Measurements from ENCODE around the gene GEMIN4. TPM values are rescaled to one million over a fixed set of nuclear protein-coding genes. Genes with fewer than 3 reads are reported as not detected.
A peak's percentile ranks its signal among the peaks of the same experiment; 100 is the strongest.
"Not testable (repeated sequence)": the region's sequence is repeated elsewhere in the genome, so short reads cannot be mapped to it uniquely, and the experiment has no call there.

The GEMIN4 gene
- total and polyA plus RNA-seq, 2 of the 4 experiments (the other 2 are of a cell fraction) = 16.5 to 20.4 TPM

DNA sequence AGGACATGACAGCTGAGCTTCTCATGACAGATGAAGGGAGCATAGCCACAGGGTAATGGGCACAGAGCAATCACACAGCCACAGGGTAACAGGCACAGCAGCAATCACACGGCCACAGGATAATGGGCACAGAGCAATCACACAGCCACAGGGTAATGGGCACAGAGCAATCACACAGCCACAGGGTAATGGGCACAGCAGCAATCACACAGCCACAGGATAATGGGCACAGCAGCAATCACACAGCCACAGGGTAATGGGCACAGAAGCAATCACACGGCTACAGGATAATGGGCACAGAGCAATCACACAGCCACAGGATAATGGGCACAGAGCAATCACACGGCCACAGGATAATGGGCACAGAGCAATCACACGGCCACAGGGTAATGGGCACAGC, 3.5 kb downstream of the GEMIN4 start:
- H3K9me3 ChIP-seq (ENCODE audit: control insufficient read depth, insufficient read depth, low read length); intact Hi-C loops (cut with micrococcal nuclease); H3K18ac ChIP-seq (ENCODE audit: low read depth, low read length); dilution Hi-C loops (cut with HindIII; ENCODE audit: low sequenced_read_pairs, unreplicated experiment); H3K4me2 ChIP-seq (ENCODE audit: low read depth, low read length); H2BK5ac ChIP-seq (ENCODE audit: low read depth, low read length, poor library complexity, severe bottlenecking); H2BK120ac ChIP-seq (ENCODE audit: low read depth, low read length); H4K8ac ChIP-seq (ENCODE audit: low read depth in 2 of 2, low read length in 2 of 2); H3K14ac ChIP-seq (replicated peaks; ENCODE audit: low read depth, low read length); H2BK15ac ChIP-seq (ENCODE audit: low read depth, low read length); DNase-seq; in situ Hi-C loops (cut with MboI; ENCODE audit: low sequenced_read_pairs); H3K4ac ChIP-seq (ENCODE audit: low read depth, low read length); H3K56ac ChIP-seq (ENCODE audit: extremely low read depth, insufficient read depth, low read length); ATAC-seq (ENCODE audit: low read depth); H3K23ac ChIP-seq (ENCODE audit: low read depth, low read length); H2AK5ac ChIP-seq (ENCODE audit: low read depth, low read length); H2BK20ac ChIP-seq (ENCODE audit: low read depth, low read length); H3K27me3 ChIP-seq (ENCODE audit: control insufficient read depth, insufficient read depth, low read length); H2AFZ ChIP-seq (replicated peaks; ENCODE audit: low read length, poor library complexity); CTCF ChIA-PET; H3K4me3 ChIP-seq (ENCODE audit: insufficient read depth, low read depth, low read length); H3K9ac ChIP-seq (ENCODE audit: low read depth, low read length); BruUV-seq (replicated peaks); H3K27ac ChIP-seq (ENCODE audit: insufficient read depth, low read length); H4K91ac ChIP-seq (ENCODE audit: insufficient read depth, low read depth, low read length); POLR2A ChIA-PET (ENCODE audit: unreplicated experiment); H4K5ac ChIP-seq (ENCODE audit: low read depth, low read length): not testable (repeated sequence)
- H2AK9ac ChIP-seq (replicated peaks; ENCODE audit: low read depth, low read length, poor library complexity) = peak overlapping the region; percentile 72
- peaks cover 10% of the 10 kb centered on the region for H3K4me1 ChIP-seq (ENCODE audit: control insufficient read depth, insufficient read depth, low read length)
- WGBS, 2 experiments (ENCODE audit: extremely low coverage in 2 of 2, insufficient read length in 1 of 2) = no CpG with 5 or more reads among the region's 4 CpGs
- H3K36me3 ChIP-seq (ENCODE audit: control insufficient read depth, insufficient read depth, low read length) = peaks cover 43% of the 10 kb centered on the region
- peaks cover 23% of the 10 kb centered on the region for H4K20me1 ChIP-seq (ENCODE audit: insufficient read depth, low read length)
- peaks cover 23 to 77% of the 10 kb centered on the region in 2 experiments for H3K79me1 ChIP-seq (ENCODE audit: low read depth in 1 of 2, low read length in 2 of 2)
- peaks cover 17% of the 10 kb centered on the region for H3K9me1 ChIP-seq (ENCODE audit: insufficient read depth, low read length)

Measured in IMR-90 (cell line).